Neuron (in vitro differentiated cells): Measurements from ENCODE around the gene SLC35B1.
"Not testable (repeated sequence)": the region's sequence is repeated elsewhere in the genome, so short reads cannot be mapped to it uniquely, and the experiment has no call there.

ENCODE experiments used
- H2AFZ ChIP-seq: one replicate; pipeline ENCODE4 v1.6.1; 2013; ENCODE audit warnings: low read depth, mild to moderate bottlenecking, inconsistent platforms, low read length, moderate library complexity
- H3K27me3 ChIP-seq: one replicate; pipeline ENCODE4 v1.6.1; 2013; ENCODE audit warnings: low read length; ENCODE audit not compliant: insufficient read depth
- H3K36me3 ChIP-seq: one replicate; pipeline ENCODE4 v1.6.1; 2013; ENCODE audit warnings: low read length; ENCODE audit not compliant: insufficient read depth
- H3K4me1 ChIP-seq: one replicate; pipeline ENCODE4 v1.6.1; 2013; ENCODE audit warnings: low read length; ENCODE audit not compliant: insufficient read depth
- H3K4me3 ChIP-seq: 2 replicates; pipeline ENCODE4 v1.5.1; 2013; ENCODE audit warnings: mild to moderate bottlenecking, low read length, moderate library complexity
- H3K9me3 ChIP-seq: one replicate; pipeline ENCODE4 v1.6.1; 2013; ENCODE audit warnings: low read length

SLC35B1 gene

GRCh38 chr17:49687878-49688491, 19.8 kb downstream of the SLC35B1 start:
- H3K27me3 ChIP-seq = peaks cover 3% of the 10 kb centered on the region
- H3K9me3 ChIP-seq = no peaks in the 10 kb centered on the region

GRCh38 chr17:49681106-49681979, 26.4 kb downstream of the SLC35B1 start:
- H3K9me3 ChIP-seq = no peaks in the 10 kb centered on the region
- H2AFZ ChIP-seq = no peak overlapping the region
- peaks cover 3% of the 10 kb centered on the region for H3K27me3 ChIP-seq
- H3K36me3 ChIP-seq = no peaks in the 10 kb centered on the region
- peaks cover 9% of the 10 kb centered on the region for H3K4me1 ChIP-seq
- no peak overlapping the region for H3K4me3 ChIP-seq

More at GRCh38 chr17:49687878-49688491, 19.8 kb downstream of the SLC35B1 start:
- H3K4me1 ChIP-seq = no peaks in the 10 kb centered on the region
- no peaks in the 10 kb centered on the region for H3K36me3 ChIP-seq
- H2AFZ ChIP-seq = no peak overlapping the region
- H3K4me3 ChIP-seq = no peak overlapping the region

GRCh38 chr17:49680314-49680713, 27.4 kb downstream of the SLC35B1 start:
- H3K27me3 ChIP-seq = peaks cover 3% of the 10 kb centered on the region
- no peak overlapping the region for H2AFZ ChIP-seq
- H3K4me1 ChIP-seq = peaks cover 16% of the 10 kb centered on the region
- H3K9me3 ChIP-seq = no peaks in the 10 kb centered on the region
- no peaks in the 10 kb centered on the region for H3K36me3 ChIP-seq
- H3K4me3 ChIP-seq = no peak overlapping the region

GRCh38 chr17:49677933-49678847, 29.6 kb downstream of the SLC35B1 start, which contains the start of gene SPOP:
Gene SPOP (minus strand): TSS chr17:49678097. CDS start chr17:49622810, 55,287 bp downstream.
- H2AFZ ChIP-seq = no peak within 1 kb of the TSS
- H3K27me3 ChIP-seq = no peaks in the 10 kb centered on the region
- no peaks in the 10 kb centered on the region for H3K9me3 ChIP-seq
- peak within 1 kb of the TSS; percentile 70 for H3K4me3 ChIP-seq
- peaks cover 7% of the 10 kb centered on the region for H3K36me3 ChIP-seq
- H3K4me1 ChIP-seq = peaks cover 19% of the 10 kb centered on the region

GRCh38 chr17:49677134-49677932, 30.4 kb downstream of the SLC35B1 start:
- no peaks in the 10 kb centered on the region for H3K9me3 ChIP-seq
- peaks cover 7% of the 10 kb centered on the region for H3K36me3 ChIP-seq
- H3K27me3 ChIP-seq = no peaks in the 10 kb centered on the region

GRCh38 chr17:49676276-49676868, 31.4 kb downstream of the SLC35B1 start:
- Histone ChIP-seq H3K4me3 (peak overlapping the region; percentile 70), H3K36me3 (peaks cover 7% of the 10 kb centered on the region)

More at GRCh38 chr17:49677134-49677932, 30.4 kb downstream of the SLC35B1 start:
- H3K4me1 ChIP-seq = peaks cover 19% of the 10 kb centered on the region
- no peak overlapping the region for H2AFZ ChIP-seq
- H3K4me3 ChIP-seq = peak overlapping the region; percentile 70

GRCh38 chr17:49674507-49674906, 33.3 kb downstream of the SLC35B1 start:
- H3K27me3 ChIP-seq = no peaks in the 10 kb centered on the region
- H3K4me1 ChIP-seq = peaks cover 19% of the 10 kb centered on the region
- H3K36me3 ChIP-seq = peaks cover 7% of the 10 kb centered on the region
- no peaks in the 10 kb centered on the region for H3K9me3 ChIP-seq
- H3K4me3 ChIP-seq = no peak overlapping the region
- H2AFZ ChIP-seq = no peak overlapping the region

More at GRCh38 chr17:49676276-49676868, 31.4 kb downstream of the SLC35B1 start:
- H3K27me3 ChIP-seq = no peaks in the 10 kb centered on the region
- H2AFZ ChIP-seq = no peak overlapping the region
- H3K4me1 ChIP-seq = peaks cover 19% of the 10 kb centered on the region
- H3K9me3 ChIP-seq = no peaks in the 10 kb centered on the region

- H3K27me3 ChIP-seq, H2AFZ ChIP-seq: not testable (repeated sequence)
These were observed 34.1 kb downstream of the SLC35B1 start for GRCh38 chr17:49673679-49674078.

GRCh38 chr17:49670641-49671040, 37.1 kb downstream of the SLC35B1 start:
- peaks cover 5% of the 10 kb centered on the region for H3K4me1 ChIP-seq
- no peak overlapping the region for H3K4me3 ChIP-seq
- peaks cover 3% of the 10 kb centered on the region for H3K9me3 ChIP-seq
- peaks cover 14% of the 10 kb centered on the region for H3K36me3 ChIP-seq
- H2AFZ ChIP-seq = no peak overlapping the region
- H3K27me3 ChIP-seq = no peaks in the 10 kb centered on the region

More at GRCh38 chr17:49673679-49674078, 34.1 kb downstream of the SLC35B1 start:
- H3K4me1 ChIP-seq = peaks cover 19% of the 10 kb centered on the region
- H3K9me3 ChIP-seq, H3K4me3 ChIP-seq, H3K36me3 ChIP-seq: not testable (repeated sequence)

- H3K27me3 ChIP-seq = no peaks in the 10 kb centered on the region
These were observed 37.8 kb downstream of the SLC35B1 start for GRCh38 chr17:49670002-49670401.

GRCh38 chr17:49667854-49668253, 39.9 kb downstream of the SLC35B1 start:
- Histone ChIP-seq H3K27me3 (no peaks in the 10 kb centered on the region), H3K9me3 (peaks cover 3% of the 10 kb centered on the region), H2AFZ (no peak overlapping the region), H3K36me3 (peaks cover 20% of the 10 kb centered on the region), H3K4me3 (no peak overlapping the region), H3K4me1 (no peaks in the 10 kb centered on the region)

More at GRCh38 chr17:49670002-49670401, 37.8 kb downstream of the SLC35B1 start:
- H3K9me3 ChIP-seq = peaks cover 3% of the 10 kb centered on the region
- no peak overlapping the region for H2AFZ ChIP-seq
- H3K4me1 ChIP-seq = peaks cover 2% of the 10 kb centered on the region
- peaks cover 13% of the 10 kb centered on the region for H3K36me3 ChIP-seq
- no peak overlapping the region for H3K4me3 ChIP-seq
